ENCODE data around the gene DTNB. TPM values are rescaled to one million over a fixed set of nuclear protein-coding genes. Genes with fewer than 3 reads are reported as not detected.

The DTNB gene
- total RNA-seq, 1 donor from 2014 or later, result 8.5 TPM

- Mint-ChIP-seq H3K9me3 (ENCODE audit: low read depth) (no peaks in the 10 kb centered on the region), H3K27me3 (ENCODE audit: low read depth) (no peaks in the 10 kb centered on the region), H3K27ac (ENCODE audit: unreplicated experiment) (no peak overlapping the region), H3K4me1 (ENCODE audit: low read depth) (peaks cover 3% of the 10 kb centered on the region), H3K4me3 (ENCODE audit: unreplicated experiment) (no peak overlapping the region), H3K36me3 (ENCODE audit: low read depth) (no peaks in the 10 kb centered on the region)
- TF ChIP-seq, protein P1, sequence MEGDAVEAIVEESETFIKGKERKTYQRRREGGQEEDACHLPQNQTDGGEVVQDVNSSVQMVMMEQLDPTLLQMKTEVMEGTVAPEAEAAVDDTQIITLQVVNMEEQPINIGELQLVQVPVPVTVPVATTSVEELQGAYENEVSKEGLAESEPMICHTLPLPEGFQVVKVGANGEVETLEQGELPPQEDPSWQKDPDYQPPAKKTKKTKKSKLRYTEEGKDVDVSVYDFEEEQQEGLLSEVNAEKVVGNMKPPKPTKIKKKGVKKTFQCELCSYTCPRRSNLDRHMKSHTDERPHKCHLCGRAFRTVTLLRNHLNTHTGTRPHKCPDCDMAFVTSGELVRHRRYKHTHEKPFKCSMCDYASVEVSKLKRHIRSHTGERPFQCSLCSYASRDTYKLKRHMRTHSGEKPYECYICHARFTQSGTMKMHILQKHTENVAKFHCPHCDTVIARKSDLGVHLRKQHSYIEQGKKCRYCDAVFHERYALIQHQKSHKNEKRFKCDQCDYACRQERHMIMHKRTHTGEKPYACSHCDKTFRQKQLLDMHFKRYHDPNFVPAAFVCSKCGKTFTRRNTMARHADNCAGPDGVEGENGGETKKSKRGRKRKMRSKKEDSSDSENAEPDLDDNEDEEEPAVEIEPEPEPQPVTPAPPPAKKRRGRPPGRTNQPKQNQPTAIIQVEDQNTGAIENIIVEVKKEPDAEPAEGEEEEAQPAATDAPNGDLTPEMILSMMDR (IDR thresholded peaks at IDR 0.05), result peak; percentile 84
- DNase-seq (ENCODE audit: low spot score), result no peak
Measured at GRCh38 chr2:25700221-25700660, 26.9 kb upstream of the DTNB start.

GRCh38 chr2:25699216-25699615, 25.8 kb upstream of the DTNB start:
- Mint-ChIP-seq H3K4me1 (ENCODE audit: low read depth) (peaks cover 3% of the 10 kb centered on the region), H3K36me3 (ENCODE audit: low read depth) (no peaks in the 10 kb centered on the region), H3K9me3 (ENCODE audit: low read depth) (no peaks in the 10 kb centered on the region), H3K27me3 (ENCODE audit: low read depth) (no peaks in the 10 kb centered on the region), H3K4me3 (ENCODE audit: unreplicated experiment) (no peak overlapping the region), H3K27ac (ENCODE audit: unreplicated experiment) (no peak overlapping the region)
- DNase-seq (ENCODE audit: low spot score), result no peak
- TF ChIP-seq, protein P1 (IDR thresholded peaks at IDR 0.05), result no peak

DNA sequence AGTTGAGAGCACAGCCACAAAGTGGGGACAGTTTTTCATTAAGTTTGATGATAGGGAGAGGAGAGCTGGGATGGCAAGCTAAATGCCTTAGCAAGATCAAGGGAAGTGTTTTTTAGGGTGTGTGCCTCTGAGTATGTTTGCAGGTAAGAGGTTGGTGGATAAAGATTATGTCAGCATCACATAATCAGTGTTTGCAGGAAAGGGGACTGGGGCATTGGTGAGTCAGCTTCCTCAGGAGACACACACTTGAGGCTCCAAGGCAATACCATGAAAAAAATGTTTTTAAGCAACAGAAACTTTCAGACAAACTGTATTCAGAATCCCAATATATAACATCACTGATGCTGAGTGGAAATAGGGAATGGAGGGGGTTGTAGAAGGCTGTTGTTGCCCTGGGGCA, 25.4 kb upstream of the DTNB start:
- Mint-ChIP-seq H3K36me3 (ENCODE audit: low read depth) (no peaks in the 10 kb centered on the region), H3K27ac (ENCODE audit: unreplicated experiment) (no peak overlapping the region), H3K9me3 (ENCODE audit: low read depth) (no peaks in the 10 kb centered on the region), H3K4me3 (ENCODE audit: unreplicated experiment) (no peak overlapping the region), H3K27me3 (ENCODE audit: low read depth) (no peaks in the 10 kb centered on the region), H3K4me1 (ENCODE audit: low read depth) (peaks cover 3% of the 10 kb centered on the region)
- DNase-seq (ENCODE audit: low spot score), result no peak
- TF ChIP-seq, protein P1 (IDR thresholded peaks at IDR 0.05), result no peak

- H3K27me3 Mint-ChIP-seq (ENCODE audit: low read depth), result no peaks in the 10 kb centered on the region
- no peak overlapping the region for H3K27ac Mint-ChIP-seq (ENCODE audit: unreplicated experiment)
- no peak overlapping the region for H3K4me3 Mint-ChIP-seq (ENCODE audit: unreplicated experiment)
- peaks cover 3% of the 10 kb centered on the region for H3K4me1 Mint-ChIP-seq (ENCODE audit: low read depth)
- no peaks in the 10 kb centered on the region for H3K36me3 Mint-ChIP-seq (ENCODE audit: low read depth)
- no peaks in the 10 kb centered on the region for H3K9me3 Mint-ChIP-seq (ENCODE audit: low read depth)
- TF ChIP-seq, protein P1 (IDR thresholded peaks at IDR 0.05), result no peak
- no peak for DNase-seq (ENCODE audit: low spot score)
Measured at GRCh38 chr2:25697559-25698341, 24.4 kb upstream of the DTNB start.

DNA sequence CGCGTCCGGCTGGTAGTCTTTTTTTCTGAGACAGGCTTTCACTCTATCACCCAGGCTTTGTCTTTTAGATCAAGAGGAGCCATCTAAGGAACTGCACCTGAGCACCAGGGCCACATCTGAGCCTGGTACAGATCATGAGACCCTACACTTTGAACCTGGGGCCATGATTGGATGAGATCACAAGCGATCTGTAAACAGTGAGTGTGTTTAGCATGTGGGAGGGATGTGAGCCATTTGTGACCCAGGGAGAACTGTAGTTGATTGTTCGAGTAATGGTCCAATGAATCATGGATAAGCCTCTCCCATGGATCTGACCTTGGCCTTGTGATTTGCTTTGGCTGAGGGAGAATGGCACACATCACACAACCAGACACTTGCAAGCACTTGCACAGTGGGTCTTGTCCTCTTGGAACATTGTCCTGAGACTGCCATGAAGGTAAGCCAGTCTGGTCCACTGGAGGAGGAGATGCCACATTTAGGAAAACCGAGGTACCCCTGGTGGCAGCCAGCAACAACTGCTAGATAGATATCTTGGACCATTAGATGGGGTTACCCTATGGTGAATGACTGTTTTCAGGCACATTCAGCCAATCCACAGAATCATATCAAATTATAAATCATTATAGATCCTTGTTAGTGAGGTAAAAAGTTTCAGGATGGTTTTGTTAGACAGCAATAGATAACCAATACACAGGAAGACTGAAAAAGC, 19.5 kb upstream of the DTNB start:
- no peak for DNase-seq (ENCODE audit: low spot score)
- Mint-ChIP-seq H3K4me3 (ENCODE audit: unreplicated experiment) (no peak overlapping the region), H3K27me3 (ENCODE audit: low read depth) (no peaks in the 10 kb centered on the region), H3K9me3 (ENCODE audit: low read depth) (no peaks in the 10 kb centered on the region), H3K4me1 (ENCODE audit: low read depth) (peaks cover 20% of the 10 kb centered on the region), H3K36me3 (ENCODE audit: low read depth) (no peaks in the 10 kb centered on the region), H3K27ac (ENCODE audit: unreplicated experiment) (no peak overlapping the region)
- TF ChIP-seq, protein P1 (IDR thresholded peaks at IDR 0.05), result no peak
